Caco-2 (cell line): ENCODE results near the gene OSTN. TPM values are rescaled to one million over a fixed set of nuclear protein-coding genes. Genes with fewer than 3 reads are reported as not detected.
A peak's percentile ranks its signal among the peaks of the same experiment; 100 is the strongest.

ENCODE experiments used
- BruUV-seq: library from RNA; stranded (reverse); fragments of 400-500 nt; replicated peaks from 2 replicates; lab custom pipeline; 2021; lab: Mats Ljungman, UMichigan
- CTCF ChIA-PET: fragments of 300-600 bp; sonication (Branson Sonifier 250); formaldehyde crosslinking; loops from one replicate; lab custom pipeline; 2022; ENCODE audit warnings: antibody characterized with exemption; lab: Charles Lee
- POLR2A ChIA-PET: fragments of 300-600 bp; sonication (Branson Sonifier 250); formaldehyde crosslinking; loops from one replicate; lab custom pipeline; 2022; ENCODE audit warnings: antibody characterized with exemption; lab: Charles Lee
- DNase-seq, 2 experiments: peaks; one replicate each; pipeline versions ENCODE4 v3.0.0 to v3.0.0-alpha.2; 2020 to 2022
- H3K27me3 ChIP-seq: replicated peaks from 2 replicates; pipeline ENCODE4 v1.6.0; 2011; ENCODE audit warnings: low read length; ENCODE audit not compliant: control insufficient read depth, insufficient read depth
- H3K36me3 ChIP-seq: 2 replicates; pipeline ENCODE4 v1.5.1; 2011; ENCODE audit warnings: low read length; ENCODE audit not compliant: control insufficient read depth, insufficient read depth
- H3K4me1 ChIP-seq: fragments of 250-450 bp; sonication (Bioruptor Pico); 2 replicates; pipeline ENCODE4 v1.5.1; 2020; ENCODE audit warnings: mild to moderate bottlenecking
- H3K4me3 ChIP-seq: 2 replicates; pipeline ENCODE4 v1.5.1; 2011; ENCODE audit warnings: low read depth, mild to moderate bottlenecking, control low read depth, low read length
- H3K9me3 ChIP-seq: fragments of 250-450 bp; sonication (Bioruptor Pico); 2 replicates; pipeline ENCODE4 v1.5.1; 2020; ENCODE audit warnings: mild to moderate bottlenecking, moderate library complexity
- H3K27ac Mint-ChIP-seq: one replicate; pipeline ENCODE4 v1.8.0; 2022; ENCODE audit warnings: mixed read lengths; ENCODE audit not compliant: unreplicated experiment
- H3K27me3 Mint-ChIP-seq: one replicate; pipeline ENCODE4 v1.8.0; 2022; ENCODE audit warnings: mixed read lengths; ENCODE audit not compliant: insufficient read depth, unreplicated experiment
- H3K36me3 Mint-ChIP-seq: one replicate; pipeline ENCODE4 v1.8.0; 2022; ENCODE audit warnings: mild to moderate bottlenecking, mixed read lengths; ENCODE audit not compliant: insufficient read depth, unreplicated experiment
- H3K4me1 Mint-ChIP-seq: one replicate; pipeline ENCODE4 v1.8.0; 2022; ENCODE audit warnings: low read depth, mixed read lengths; ENCODE audit not compliant: unreplicated experiment
- H3K4me3 Mint-ChIP-seq: one replicate; pipeline ENCODE4 v1.8.0; 2022; ENCODE audit warnings: mild to moderate bottlenecking, moderate library complexity, mixed read lengths; ENCODE audit not compliant: unreplicated experiment
- H3K9me3 Mint-ChIP-seq: one replicate; pipeline ENCODE4 v1.8.0; 2022; ENCODE audit warnings: mixed read lengths; ENCODE audit not compliant: unreplicated experiment
- intact Hi-C: fragments of 100-400 bp; cut with micrococcal nuclease; formaldehyde crosslinking; loops from one replicate; pipeline ENCODE4 v1.10.0; 2022; ENCODE audit not compliant: unreplicated experiment
- total RNA-seq: library from RNA; stranded (reverse); gene quantifications from 2 replicates; pipeline ENCODE4 v1.2.3, GENCODE V29; 2022
- TF ChIP-seq, protein P1 (sequence below), 2 experiments: fragments of 200-600 bp in 1 of 2; IDR thresholded peaks; 1 replicate in 1 of 2; 2 replicates in 1 of 2; pipeline versions ENCODE4 v1.5.1 to v1.8.0; 2011 to 2022; ENCODE audit warnings: antibody characterized with exemption in 1 of 2, control low read depth in 1 of 2, inconsistent platforms in 1 of 2, low read depth in 1 of 2, low read length in 1 of 2, mild to moderate bottlenecking in 1 of 2, moderate library complexity in 1 of 2; ENCODE audit not compliant: insufficient read depth in 1 of 2, severe bottlenecking in 1 of 2, unreplicated experiment in 1 of 2

Gene OSTN
- total RNA-seq, 1 experiment from 2014 or later, result not detected

DNA sequence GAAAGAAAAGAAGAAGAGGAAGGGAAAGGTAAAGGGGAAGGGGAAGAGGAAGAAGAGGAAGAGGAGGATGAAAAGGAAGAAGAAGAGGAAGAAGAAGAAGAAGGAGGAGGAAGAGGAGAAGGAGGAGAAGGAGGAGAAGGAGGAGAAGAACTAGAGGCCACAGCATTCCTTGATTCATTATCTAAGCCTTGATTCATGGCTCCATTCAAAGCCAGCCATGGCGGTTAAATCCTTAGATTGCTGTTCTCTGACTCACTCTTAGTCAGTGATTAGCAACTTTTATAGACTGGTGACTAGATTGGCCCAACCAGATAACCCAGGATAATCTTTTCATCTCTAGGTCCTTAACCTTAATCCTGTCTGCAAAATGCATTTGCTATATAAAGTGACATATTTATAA lies 47.6 kb downstream of the OSTN start:
- POLR2A ChIA-PET, result no interaction called here

DNA sequence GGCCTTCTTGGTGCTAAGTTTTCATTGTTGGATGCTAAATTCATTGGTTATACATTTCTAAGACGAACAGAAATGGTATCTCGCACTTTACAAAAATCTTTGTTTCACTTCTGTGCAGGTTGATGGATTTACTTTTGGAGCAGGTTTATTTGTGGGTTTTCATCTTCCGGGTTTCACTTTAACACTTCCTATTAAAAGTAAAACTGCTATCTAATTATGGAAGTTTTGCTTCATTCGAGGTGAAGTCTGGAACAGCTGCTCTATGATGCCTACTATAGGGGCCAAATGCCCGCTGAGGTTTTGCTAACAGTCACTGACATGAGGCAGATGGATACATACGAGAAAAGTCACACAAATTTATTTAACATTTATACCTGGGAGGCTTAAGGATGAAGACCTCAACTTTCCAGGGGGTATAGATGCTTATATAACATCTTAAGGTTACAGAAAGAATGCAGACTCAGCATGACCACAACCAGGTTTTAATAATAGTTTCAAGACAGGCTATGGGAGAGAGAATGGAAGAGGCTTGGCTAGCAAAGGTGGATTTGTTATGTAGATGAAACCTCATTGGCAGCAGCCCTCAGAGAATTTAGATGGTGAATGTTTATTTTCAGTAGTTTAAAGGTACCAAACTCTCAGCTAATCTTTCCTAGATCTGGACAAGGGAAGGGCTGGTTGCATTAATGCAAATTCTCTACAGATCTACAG lies 54.2 kb downstream of the OSTN start:
- H3K36me3 Mint-ChIP-seq, result no peaks in the 10 kb centered on the region
- intact Hi-C loops, result no loop called here
- no TSS peak for BruUV-seq
- H3K4me1 ChIP-seq, result no peaks in the 10 kb centered on the region
- no peak overlapping the region for H3K27ac Mint-ChIP-seq
- TF ChIP-seq, protein P1, sequence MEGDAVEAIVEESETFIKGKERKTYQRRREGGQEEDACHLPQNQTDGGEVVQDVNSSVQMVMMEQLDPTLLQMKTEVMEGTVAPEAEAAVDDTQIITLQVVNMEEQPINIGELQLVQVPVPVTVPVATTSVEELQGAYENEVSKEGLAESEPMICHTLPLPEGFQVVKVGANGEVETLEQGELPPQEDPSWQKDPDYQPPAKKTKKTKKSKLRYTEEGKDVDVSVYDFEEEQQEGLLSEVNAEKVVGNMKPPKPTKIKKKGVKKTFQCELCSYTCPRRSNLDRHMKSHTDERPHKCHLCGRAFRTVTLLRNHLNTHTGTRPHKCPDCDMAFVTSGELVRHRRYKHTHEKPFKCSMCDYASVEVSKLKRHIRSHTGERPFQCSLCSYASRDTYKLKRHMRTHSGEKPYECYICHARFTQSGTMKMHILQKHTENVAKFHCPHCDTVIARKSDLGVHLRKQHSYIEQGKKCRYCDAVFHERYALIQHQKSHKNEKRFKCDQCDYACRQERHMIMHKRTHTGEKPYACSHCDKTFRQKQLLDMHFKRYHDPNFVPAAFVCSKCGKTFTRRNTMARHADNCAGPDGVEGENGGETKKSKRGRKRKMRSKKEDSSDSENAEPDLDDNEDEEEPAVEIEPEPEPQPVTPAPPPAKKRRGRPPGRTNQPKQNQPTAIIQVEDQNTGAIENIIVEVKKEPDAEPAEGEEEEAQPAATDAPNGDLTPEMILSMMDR (IDR thresholded peaks at IDR 0.05; ENCODE audit: insufficient read depth in 1 of 2, low read depth in 1 of 2, low read length in 1 of 2, severe bottlenecking in 1 of 2, unreplicated experiment in 1 of 2), result no peak
- H3K27me3 ChIP-seq, result no peaks in the 10 kb centered on the region
- no peak for DNase-seq
- no peaks in the 10 kb centered on the region for H3K27me3 Mint-ChIP-seq
- no peak overlapping the region for H3K4me3 Mint-ChIP-seq
- H3K9me3 ChIP-seq, result no peaks in the 10 kb centered on the region
- no peak overlapping the region for H3K4me3 ChIP-seq
- H3K36me3 ChIP-seq, result no peaks in the 10 kb centered on the region
- CTCF ChIA-PET, result interaction anchor here (0.6 kb wide), 1 partner anchor 168 kb away, joined by 3 read pairs; no protein-coding TSS in a partner anchor
- H3K4me1 Mint-ChIP-seq, result no peaks in the 10 kb centered on the region
- POLR2A ChIA-PET, result no interaction called here
- no peaks in the 10 kb centered on the region for H3K9me3 Mint-ChIP-seq

More for the DNA sequence above, 47.6 kb downstream of the OSTN start:
- peak in 1 of 2 experiments; percentile 21 for DNase-seq
- H3K36me3 Mint-ChIP-seq, result no peaks in the 10 kb centered on the region
- TF ChIP-seq, protein P1 (IDR thresholded peaks at IDR 0.05; ENCODE audit: insufficient read depth in 1 of 2, low read depth in 1 of 2, low read length in 1 of 2, severe bottlenecking in 1 of 2, unreplicated experiment in 1 of 2), result no peak
- intact Hi-C loops, result no loop called here
- CTCF ChIA-PET, result no interaction called here
- no peaks in the 10 kb centered on the region for H3K27me3 Mint-ChIP-seq
- Histone ChIP-seq H3K4me3 (no peak overlapping the region), H3K27me3 (no peaks in the 10 kb centered on the region), H3K4me1 (peaks cover 7% of the 10 kb centered on the region; the same call in 1 of the 2 replicates), H3K36me3 (no peaks in the 10 kb centered on the region), H3K9me3 (no peaks in the 10 kb centered on the region)
- BruUV-seq, result no TSS peak
- peaks cover 7% of the 10 kb centered on the region for H3K4me1 Mint-ChIP-seq
- H3K4me3 Mint-ChIP-seq, result no peak overlapping the region
- H3K27ac Mint-ChIP-seq, result peak overlapping the region; percentile 17
- H3K9me3 Mint-ChIP-seq, result no peaks in the 10 kb centered on the region

DNA sequence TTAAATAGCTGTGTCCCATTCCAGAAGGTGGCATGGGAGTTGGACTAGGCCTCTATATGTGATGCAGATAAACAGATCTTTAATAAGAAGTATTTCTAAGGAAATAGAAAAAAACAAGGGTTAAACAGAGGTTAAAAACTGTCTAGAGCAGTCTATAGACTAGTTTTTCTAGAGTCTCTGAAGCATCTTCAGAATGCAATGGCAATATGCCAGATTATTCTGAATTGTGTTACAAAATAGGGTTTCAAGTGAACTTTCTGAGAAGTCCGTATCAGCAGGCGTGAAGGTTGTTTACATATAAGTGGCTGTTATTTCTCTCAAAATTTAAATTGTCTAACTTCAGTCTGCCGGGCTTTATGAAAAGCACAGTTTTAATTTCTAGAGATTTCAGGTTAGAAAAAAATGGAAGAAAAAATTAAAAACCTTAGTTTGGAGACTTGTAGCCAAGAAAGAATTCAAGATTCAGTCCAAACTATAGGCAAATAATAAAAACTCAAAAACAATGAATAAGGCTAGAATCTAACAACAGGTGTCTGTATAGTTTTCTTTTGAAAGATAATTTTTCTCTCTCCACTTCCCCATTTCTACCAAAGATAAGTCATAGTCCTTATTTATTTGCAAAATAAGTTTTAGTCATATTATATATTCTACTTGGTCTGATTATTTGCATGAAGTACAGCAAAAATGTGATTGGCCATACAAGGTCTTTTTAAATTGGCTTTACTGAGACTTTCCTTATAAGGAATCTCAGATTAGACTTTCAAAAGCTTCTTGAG lies 55.2 kb downstream of the OSTN start:
- no peaks in the 10 kb centered on the region for H3K9me3 ChIP-seq
- H3K27me3 ChIP-seq, result no peaks in the 10 kb centered on the region
- DNase-seq, result no peak
- no peak overlapping the region for H3K27ac Mint-ChIP-seq
- no peak overlapping the region for H3K4me3 Mint-ChIP-seq
- no peaks in the 10 kb centered on the region for H3K36me3 ChIP-seq
- H3K4me3 ChIP-seq, result no peak overlapping the region
- TF ChIP-seq, protein P1 (IDR thresholded peaks at IDR 0.05; ENCODE audit: insufficient read depth in 1 of 2, low read depth in 1 of 2, low read length in 1 of 2, severe bottlenecking in 1 of 2, unreplicated experiment in 1 of 2), result no peak
- no TSS peak for BruUV-seq
- no peaks in the 10 kb centered on the region for H3K36me3 Mint-ChIP-seq
- no peaks in the 10 kb centered on the region for H3K9me3 Mint-ChIP-seq
- POLR2A ChIA-PET, result no interaction called here
- no peaks in the 10 kb centered on the region for H3K27me3 Mint-ChIP-seq
- CTCF ChIA-PET, result no interaction called here
- no peaks in the 10 kb centered on the region for H3K4me1 Mint-ChIP-seq
- H3K4me1 ChIP-seq, result no peaks in the 10 kb centered on the region
- intact Hi-C loops, result no loop called here
